Adipose tissue (tissue), 3 donors: ENCODE results near the gene NF1. TPM values are rescaled to one million over a fixed set of nuclear protein-coding genes. Genes with fewer than 3 reads are reported as not detected.
"Not testable (repeated sequence)": the region's sequence is repeated elsewhere in the genome, so short reads cannot be mapped to it uniquely, and the experiment has no call there.

ENCODE experiments used
- H3K27ac ChIP-seq: one replicate; pipeline ENCODE4 v1.5.1; 2013; ENCODE audit warnings: low read depth, low read length
- WGBS, 3 donors: extraction: QIAGEN DNeasy Blood & Tissue Kit; methylation state at CpG; one replicate each; pipeline ENCODE4 v1.1.7; 2013; 5-methylcytosine and 5-hydroxymethylcytosine counted together
- polyA plus RNA-seq, 3 donors: library from polyadenylated mRNA; stranded (reverse); fragments of 200-250 nt; gene quantifications; one replicate each; pipeline ENCODE4 v1.2.3, GENCODE V29; 2013
- donor health status: healthy with polysubstance abuse.
- donor health status: Bipolar disorder and iron deficiency.
- donor health status: healthy.

Gene NF1
- polyA plus RNA-seq, 3 donors = 5.6 to 9.1 (median 7.9) TPM

GRCh38 chr17:31074772-31075555 is 19.8 kb upstream of the NF1 start:
- no peak overlapping the region for H3K27ac ChIP-seq
- 49 to 61% (median 54%) methylated on average over 4 of the region's 4 CpGs for WGBS, 3 donors

- WGBS, 3 donors = 42 to 60% (median 43%) methylated on average over 4 of the region's 4 CpGs
- H3K27ac ChIP-seq = no peak overlapping the region
These were observed 16.5 kb upstream of the NF1 start for GRCh38 chr17:31078290-31078689.

- WGBS, 3 donors = 33 to 53% (median 49%) methylated on average over 1 of the region's 1 CpG
- H3K27ac ChIP-seq = no peak overlapping the region
These were observed 15.0 kb upstream of the NF1 start for GRCh38 chr17:31079731-31080130.

- 66 to 71% (median 66%) methylated on average over 2 of the region's 2 CpGs for WGBS, 3 donors
These were observed 9.2 kb upstream of the NF1 start for GRCh38 chr17:31085563-31085962.

GRCh38 chr17:31089471-31089870 is 5.3 kb upstream of the NF1 start:
- no peak overlapping the region for H3K27ac ChIP-seq
- 85 to 91% (median 85%) methylated on average over 3 of the region's 3 CpGs for WGBS, 3 donors

More at GRCh38 chr17:31085563-31085962, 9.2 kb upstream of the NF1 start:
- no peak overlapping the region for H3K27ac ChIP-seq

GRCh38 chr17:31090650-31091049 is 4.1 kb upstream of the NF1 start:
- WGBS, 3 donors = 90 to 98% (median 97%) methylated on average over 3 of the region's 3 CpGs
- H3K27ac ChIP-seq = not testable (repeated sequence)

GRCh38 chr17:31092475-31093064 is 2.2 kb upstream of the NF1 start:
- no peak overlapping the region for H3K27ac ChIP-seq
- 78 to 97% (median 92%) methylated on average over 1 of the region's 1 CpG for WGBS, 3 donors

- 18 to 38% (median 36%) methylated on average over 17 of the region's 17 CpGs for WGBS, 3 donors
- peak overlapping the region; percentile 88 for H3K27ac ChIP-seq
These were observed 744 bp upstream of the NF1 start for GRCh38 chr17:31093866-31094599.

GRCh38 chr17:31095236-31096105 is 694 bp downstream of the NF1 start:
- H3K27ac ChIP-seq = peak overlapping the region; percentile 85
- 1% methylated on average over 30 to 45 of the region's 45 CpGs for WGBS, 3 donors

GRCh38 chr17:31096106-31096436 is 1.3 kb downstream of the NF1 start:
- no peak overlapping the region for H3K27ac ChIP-seq
- 5 to 14% (median 11%) methylated on average over 5 of the region's 5 CpGs for WGBS, 3 donors

GRCh38 chr17:31099016-31099415 is 4.2 kb downstream of the NF1 start:
- no peak overlapping the region for H3K27ac ChIP-seq
- WGBS, 3 donors = 86 to 92% (median 87%) methylated on average over 3 of the region's 3 CpGs

- 76 to 85% (median 83%) methylated on average over 8 of the region's 8 CpGs for WGBS, 3 donors
- no peak overlapping the region for H3K27ac ChIP-seq
These were observed 6.2 kb downstream of the NF1 start for GRCh38 chr17:31100840-31101459.

GRCh38 chr17:31101943-31102342 is 7.2 kb downstream of the NF1 start:
- no peak overlapping the region for H3K27ac ChIP-seq

- 89 to 97% (median 90%) methylated on average over 1 of the region's 1 CpG for WGBS, 3 donors
- no peak overlapping the region for H3K27ac ChIP-seq
These were observed 11.2 kb downstream of the NF1 start for GRCh38 chr17:31105991-31106390.

- 0 to 51% (median 0%) methylated on average over 2 of the region's 2 CpGs for WGBS, 3 donors
- no peak overlapping the region for H3K27ac ChIP-seq
These were observed 16.4 kb downstream of the NF1 start for GRCh38 chr17:31111183-31111582.

GRCh38 chr17:31112001-31112661 is 17.4 kb downstream of the NF1 start:
- no peak overlapping the region for H3K27ac ChIP-seq
- WGBS, 3 donors = 98 to 100% (median 100%) methylated on average over 1 of the region's 1 CpG

- 73 to 76% (median 76%) methylated on average over 7 of the region's 7 CpGs for WGBS, 3 donors
- not testable (repeated sequence) for H3K27ac ChIP-seq
These were observed 18.6 kb downstream of the NF1 start for GRCh38 chr17:31113368-31113767.

GRCh38 chr17:31113939-31114338 is 19.2 kb downstream of the NF1 start:
- H3K27ac ChIP-seq = no peak overlapping the region
- WGBS, 3 donors = 95 to 99% (median 97%) methylated on average over 4 of the region's 4 CpGs
